ENCODE measurements around the gene GFY.

- TF ChIP-seq EZH2phosphoT487 (IDR thresholded peaks at IDR 0.05; ENCODE audit: insufficient read depth, low read depth): no peak
- no peak for TF ChIP-seq EZH2 (IDR thresholded peaks at IDR 0.05; ENCODE audit: insufficient read depth, poor library complexity, severe bottlenecking)
Observed at GRCh38 chr19:49462492-49462891, 37.3 kb downstream of the GFY start.
